Liver (tissue), 3 donors: ENCODE data around the gene SALL3.

Experiments
- EGR1 ChIP-seq, 2 donors: IDR thresholded peaks; 2 replicates each; pipeline ENCODE4 v1.6.1; 2016 to 2018; ENCODE audit warnings: antibody characterized with exemption in 2 of 2, low read depth in 2 of 2
- FOXA1 ChIP-seq: IDR thresholded peaks from 2 replicates; pipeline ENCODE4 v1.6.1; 2016; ENCODE audit warnings: antibody characterized with exemption
- HNF4A ChIP-seq, 2 donors: conservative IDR thresholded peaks; 2 replicates each; pipeline ENCODE4 v1.6.1; 2016; ENCODE audit warnings: antibody characterized with exemption in 2 of 2, mild to moderate bottlenecking in 2 of 2
- SP1 ChIP-seq: IDR thresholded peaks from 2 replicates; pipeline ENCODE4 v1.6.1; 2018; ENCODE audit warnings: antibody characterized with exemption, mild to moderate bottlenecking
- TAF1 ChIP-seq: conservative IDR thresholded peaks from 2 replicates; pipeline ENCODE4 v1.6.1; 2016; ENCODE audit warnings: antibody characterized with exemption, mild to moderate bottlenecking
- YY1 ChIP-seq: IDR thresholded peaks from 2 replicates; pipeline ENCODE4 v1.6.1; 2016; ENCODE audit warnings: antibody characterized with exemption, mild to moderate bottlenecking
- TF ChIP-seq, protein P1 (sequence below): fragments of 150-350 bp; IDR thresholded peaks from 2 replicates; pipeline ENCODE4 v1.5.1; 2017; ENCODE audit warnings: improper control_type of control experiment, low read depth, low read length; ENCODE audit not compliant: missing input control
- TF ChIP-seq, protein P2 (sequence below): IDR thresholded peaks from 2 replicates; pipeline ENCODE4 v1.6.1; 2016; ENCODE audit warnings: antibody characterized with exemption
- TF ChIP-seq, protein P3 (sequence below): IDR thresholded peaks from 2 replicates; pipeline ENCODE4 v1.6.1; 2016; ENCODE audit warnings: antibody characterized with exemption
- TF ChIP-seq, protein P4 (sequence below): IDR thresholded peaks from 2 replicates; pipeline ENCODE4 v1.6.1; 2016; ENCODE audit warnings: antibody characterized with exemption, mild to moderate bottlenecking
- donor health status: healthy.
- donor health status: healthy.

DNA sequence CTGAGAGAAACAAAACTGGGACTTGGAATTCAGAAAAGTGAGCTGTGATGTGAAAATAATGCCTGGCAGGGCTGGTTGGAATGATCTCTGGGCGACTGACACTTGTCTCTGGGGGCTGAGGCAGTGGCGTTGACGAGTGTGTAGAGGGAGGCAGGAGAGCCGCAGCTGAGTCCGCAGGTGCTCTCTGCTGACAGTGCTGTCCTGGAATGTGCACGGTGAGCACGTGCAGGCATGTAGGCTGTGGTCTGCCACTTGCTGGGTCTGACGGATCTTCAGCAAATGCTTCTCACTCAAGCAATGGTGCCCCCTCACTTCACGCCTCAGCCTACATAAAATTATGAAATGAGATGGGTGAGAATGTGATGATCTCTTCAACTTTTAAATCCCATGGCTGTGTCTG is 51.1 kb downstream of the SALL3 start:
- TF ChIP-seq, protein P1, sequence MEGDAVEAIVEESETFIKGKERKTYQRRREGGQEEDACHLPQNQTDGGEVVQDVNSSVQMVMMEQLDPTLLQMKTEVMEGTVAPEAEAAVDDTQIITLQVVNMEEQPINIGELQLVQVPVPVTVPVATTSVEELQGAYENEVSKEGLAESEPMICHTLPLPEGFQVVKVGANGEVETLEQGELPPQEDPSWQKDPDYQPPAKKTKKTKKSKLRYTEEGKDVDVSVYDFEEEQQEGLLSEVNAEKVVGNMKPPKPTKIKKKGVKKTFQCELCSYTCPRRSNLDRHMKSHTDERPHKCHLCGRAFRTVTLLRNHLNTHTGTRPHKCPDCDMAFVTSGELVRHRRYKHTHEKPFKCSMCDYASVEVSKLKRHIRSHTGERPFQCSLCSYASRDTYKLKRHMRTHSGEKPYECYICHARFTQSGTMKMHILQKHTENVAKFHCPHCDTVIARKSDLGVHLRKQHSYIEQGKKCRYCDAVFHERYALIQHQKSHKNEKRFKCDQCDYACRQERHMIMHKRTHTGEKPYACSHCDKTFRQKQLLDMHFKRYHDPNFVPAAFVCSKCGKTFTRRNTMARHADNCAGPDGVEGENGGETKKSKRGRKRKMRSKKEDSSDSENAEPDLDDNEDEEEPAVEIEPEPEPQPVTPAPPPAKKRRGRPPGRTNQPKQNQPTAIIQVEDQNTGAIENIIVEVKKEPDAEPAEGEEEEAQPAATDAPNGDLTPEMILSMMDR: no peak
- TF ChIP-seq, protein P2, sequence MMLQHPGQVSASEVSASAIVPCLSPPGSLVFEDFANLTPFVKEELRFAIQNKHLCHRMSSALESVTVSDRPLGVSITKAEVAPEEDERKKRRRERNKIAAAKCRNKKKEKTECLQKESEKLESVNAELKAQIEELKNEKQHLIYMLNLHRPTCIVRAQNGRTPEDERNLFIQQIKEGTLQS: no peak
- TF ChIP-seq YY1: no peak
- no peak for TF ChIP-seq EGR1 (IDR thresholded peaks at IDR 0.05; ENCODE audit: low read depth in 2 of 2)
- TF ChIP-seq, protein P3, sequence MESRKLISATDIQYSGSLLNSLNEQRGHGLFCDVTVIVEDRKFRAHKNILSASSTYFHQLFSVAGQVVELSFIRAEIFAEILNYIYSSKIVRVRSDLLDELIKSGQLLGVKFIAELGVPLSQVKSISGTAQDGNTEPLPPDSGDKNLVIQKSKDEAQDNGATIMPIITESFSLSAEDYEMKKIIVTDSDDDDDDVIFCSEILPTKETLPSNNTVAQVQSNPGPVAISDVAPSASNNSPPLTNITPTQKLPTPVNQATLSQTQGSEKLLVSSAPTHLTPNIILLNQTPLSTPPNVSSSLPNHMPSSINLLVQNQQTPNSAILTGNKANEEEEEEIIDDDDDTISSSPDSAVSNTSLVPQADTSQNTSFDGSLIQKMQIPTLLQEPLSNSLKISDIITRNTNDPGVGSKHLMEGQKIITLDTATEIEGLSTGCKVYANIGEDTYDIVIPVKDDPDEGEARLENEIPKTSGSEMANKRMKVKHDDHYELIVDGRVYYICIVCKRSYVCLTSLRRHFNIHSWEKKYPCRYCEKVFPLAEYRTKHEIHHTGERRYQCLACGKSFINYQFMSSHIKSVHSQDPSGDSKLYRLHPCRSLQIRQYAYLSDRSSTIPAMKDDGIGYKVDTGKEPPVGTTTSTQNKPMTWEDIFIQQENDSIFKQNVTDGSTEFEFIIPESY: no peak
- no peak for TF ChIP-seq FOXA1
- no peak for TF ChIP-seq SP1
- no peak for TF ChIP-seq HNF4A (conservative IDR thresholded peaks at IDR 0.05)
- TF ChIP-seq, protein P4, sequence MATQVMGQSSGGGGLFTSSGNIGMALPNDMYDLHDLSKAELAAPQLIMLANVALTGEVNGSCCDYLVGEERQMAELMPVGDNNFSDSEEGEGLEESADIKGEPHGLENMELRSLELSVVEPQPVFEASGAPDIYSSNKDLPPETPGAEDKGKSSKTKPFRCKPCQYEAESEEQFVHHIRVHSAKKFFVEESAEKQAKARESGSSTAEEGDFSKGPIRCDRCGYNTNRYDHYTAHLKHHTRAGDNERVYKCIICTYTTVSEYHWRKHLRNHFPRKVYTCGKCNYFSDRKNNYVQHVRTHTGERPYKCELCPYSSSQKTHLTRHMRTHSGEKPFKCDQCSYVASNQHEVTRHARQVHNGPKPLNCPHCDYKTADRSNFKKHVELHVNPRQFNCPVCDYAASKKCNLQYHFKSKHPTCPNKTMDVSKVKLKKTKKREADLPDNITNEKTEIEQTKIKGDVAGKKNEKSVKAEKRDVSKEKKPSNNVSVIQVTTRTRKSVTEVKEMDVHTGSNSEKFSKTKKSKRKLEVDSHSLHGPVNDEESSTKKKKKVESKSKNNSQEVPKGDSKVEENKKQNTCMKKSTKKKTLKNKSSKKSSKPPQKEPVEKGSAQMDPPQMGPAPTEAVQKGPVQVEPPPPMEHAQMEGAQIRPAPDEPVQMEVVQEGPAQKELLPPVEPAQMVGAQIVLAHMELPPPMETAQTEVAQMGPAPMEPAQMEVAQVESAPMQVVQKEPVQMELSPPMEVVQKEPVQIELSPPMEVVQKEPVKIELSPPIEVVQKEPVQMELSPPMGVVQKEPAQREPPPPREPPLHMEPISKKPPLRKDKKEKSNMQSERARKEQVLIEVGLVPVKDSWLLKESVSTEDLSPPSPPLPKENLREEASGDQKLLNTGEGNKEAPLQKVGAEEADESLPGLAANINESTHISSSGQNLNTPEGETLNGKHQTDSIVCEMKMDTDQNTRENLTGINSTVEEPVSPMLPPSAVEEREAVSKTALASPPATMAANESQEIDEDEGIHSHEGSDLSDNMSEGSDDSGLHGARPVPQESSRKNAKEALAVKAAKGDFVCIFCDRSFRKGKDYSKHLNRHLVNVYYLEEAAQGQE: no peak
- TF ChIP-seq TAF1: no peak
